ENCODE data around the gene RNF6. TPM values are rescaled to one million over a fixed set of nuclear protein-coding genes. Genes with fewer than 3 reads are reported as not detected.

Gene RNF6
- total RNA-seq, 1 experiment from 2014 or later, result 19.5 TPM

DNA sequence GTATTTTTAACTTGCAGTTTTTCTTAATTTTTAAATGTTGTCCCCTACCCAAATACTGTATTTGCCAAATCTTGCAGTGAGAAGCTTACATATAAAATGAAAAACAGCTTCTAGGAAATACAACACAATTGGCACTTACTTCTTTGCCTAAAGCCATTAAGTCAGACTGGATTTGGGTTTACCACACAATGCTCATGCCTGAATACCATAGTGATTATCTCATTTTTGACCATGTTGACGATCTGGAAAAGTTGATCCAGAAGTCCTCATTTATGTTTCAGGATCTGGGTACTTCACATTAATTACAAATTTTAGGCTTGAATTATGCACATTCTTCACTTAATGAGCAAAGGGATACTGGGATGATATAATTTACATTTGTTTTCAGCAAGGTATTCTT, 2.4 kb downstream of the RNF6 start:
- no peak overlapping the region for H4K5ac ChIP-seq (ENCODE audit: insufficient read length, low read depth, low read length)
- H2AFZ ChIP-seq (ENCODE audit: low read length), result no peak overlapping the region
- no peak overlapping the region for H3T11ph ChIP-seq (ENCODE audit: low read length)
- no peaks in the 10 kb centered on the region for H3K79me2 ChIP-seq (ENCODE audit: insufficient read depth, low read length)
- TF ChIP-seq, protein P1, sequence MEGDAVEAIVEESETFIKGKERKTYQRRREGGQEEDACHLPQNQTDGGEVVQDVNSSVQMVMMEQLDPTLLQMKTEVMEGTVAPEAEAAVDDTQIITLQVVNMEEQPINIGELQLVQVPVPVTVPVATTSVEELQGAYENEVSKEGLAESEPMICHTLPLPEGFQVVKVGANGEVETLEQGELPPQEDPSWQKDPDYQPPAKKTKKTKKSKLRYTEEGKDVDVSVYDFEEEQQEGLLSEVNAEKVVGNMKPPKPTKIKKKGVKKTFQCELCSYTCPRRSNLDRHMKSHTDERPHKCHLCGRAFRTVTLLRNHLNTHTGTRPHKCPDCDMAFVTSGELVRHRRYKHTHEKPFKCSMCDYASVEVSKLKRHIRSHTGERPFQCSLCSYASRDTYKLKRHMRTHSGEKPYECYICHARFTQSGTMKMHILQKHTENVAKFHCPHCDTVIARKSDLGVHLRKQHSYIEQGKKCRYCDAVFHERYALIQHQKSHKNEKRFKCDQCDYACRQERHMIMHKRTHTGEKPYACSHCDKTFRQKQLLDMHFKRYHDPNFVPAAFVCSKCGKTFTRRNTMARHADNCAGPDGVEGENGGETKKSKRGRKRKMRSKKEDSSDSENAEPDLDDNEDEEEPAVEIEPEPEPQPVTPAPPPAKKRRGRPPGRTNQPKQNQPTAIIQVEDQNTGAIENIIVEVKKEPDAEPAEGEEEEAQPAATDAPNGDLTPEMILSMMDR (conservative IDR thresholded peaks at IDR 0.05), result no peak
- no CpG with 5 or more reads among the region's 1 CpG for WGBS (ENCODE audit: extremely low coverage, insufficient read length, low lambda C conversion rate)
- H3K18ac ChIP-seq (ENCODE audit: insufficient read length, low read depth, low read length), result no peak overlapping the region
- H3K56ac ChIP-seq (ENCODE audit: insufficient read length, low read depth, low read length), result no peak overlapping the region
- H2BK20ac ChIP-seq (ENCODE audit: low read depth, low read length, poor library complexity, severe bottlenecking), result no peak overlapping the region
- DNase-seq, result no peak
- no peak overlapping the region for H3K27ac ChIP-seq (ENCODE audit: insufficient read length, low read depth, low read length)
- no peaks in the 10 kb centered on the region for H3K27me3 ChIP-seq (ENCODE audit: insufficient read depth, low read length)
- H2BK5ac ChIP-seq (ENCODE audit: insufficient read length, low read length), result no peak overlapping the region
- H4K91ac ChIP-seq (ENCODE audit: insufficient read length, low read depth, low read length), result no peak overlapping the region
- no peak overlapping the region for H4K8ac ChIP-seq (replicated peaks; ENCODE audit: insufficient read length, low read depth, low read length)
- H3K9ac ChIP-seq (ENCODE audit: extremely low read depth, insufficient read length, low read length), result no peak overlapping the region
- no peak overlapping the region for H2AK5ac ChIP-seq (ENCODE audit: insufficient read length, low read length)
- no peak overlapping the region for H3K14ac ChIP-seq (ENCODE audit: insufficient read depth, low read length)
- peaks cover 6% of the 10 kb centered on the region for H3K27me3 Mint-ChIP-seq (ENCODE audit: low read depth)
- H4K20me1 ChIP-seq (ENCODE audit: control insufficient read depth, insufficient read depth, insufficient read length), result no peaks in the 10 kb centered on the region
- no peaks in the 10 kb centered on the region for H3K79me1 ChIP-seq (ENCODE audit: insufficient read depth, low read depth, low read length, poor library complexity, severe bottlenecking)
- no peaks in the 10 kb centered on the region; a peak in 1 of 5 replicates for H3K9me3 Mint-ChIP-seq
- H3K27ac Mint-ChIP-seq, result no peak overlapping the region
- peaks cover 9 to 12% of the 10 kb centered on the region in 2 experiments for H3K4me1 Mint-ChIP-seq
- peaks cover 8% of the 10 kb centered on the region for H3K23me2 ChIP-seq (ENCODE audit: insufficient read length, low read depth, low read length, poor library complexity, severe bottlenecking)
- H3K4ac ChIP-seq (ENCODE audit: low read depth, low read length), result no peak overlapping the region
- H3K4me1 ChIP-seq (ENCODE audit: insufficient read depth, low read length), result no peaks in the 10 kb centered on the region
- H3K9me3 ChIP-seq (ENCODE audit: control insufficient read depth, low read depth, low read length), result no peaks in the 10 kb centered on the region
- no peak overlapping the region for H2BK120ac ChIP-seq (ENCODE audit: low read depth, low read length, poor library complexity, severe bottlenecking)
- no peak overlapping the region for H2BK12ac ChIP-seq (ENCODE audit: insufficient read length, low read depth, low read length)
- no peak overlapping the region for H3K4me2 ChIP-seq (ENCODE audit: insufficient read depth, insufficient read length, low read length)
- H3K23ac ChIP-seq (ENCODE audit: insufficient read length, low read depth, low read length), result no peak overlapping the region
- no peak overlapping the region for H2BK15ac ChIP-seq (ENCODE audit: low read depth, low read length)
- H3K36me3 Mint-ChIP-seq (ENCODE audit: insufficient read depth in 1 of 3, low read depth in 3 of 3), result peaks cover 17 to 41% (median 37%) of the 10 kb centered on the region in 3 experiments; a peak in 6 of 7 replicates
- H3K4me3 Mint-ChIP-seq, result no peak overlapping the region; a peak in 1 of 5 replicates

Measured in H9 (cell line).